ENCODE results near the gene TMEM117.

TMEM117 gene

GRCh38 chr12:44307506-44308168 lies 471.8 kb downstream of the TMEM117 start:
- H3K4me1 Mint-ChIP-seq = no peaks in the 10 kb centered on the region
- ATAC-seq (no peak), DNase-seq (no peak)
- H3K4me3 Mint-ChIP-seq = no peak overlapping the region
- H3K27ac Mint-ChIP-seq = no peak overlapping the region
- H3K27me3 Mint-ChIP-seq = no peaks in the 10 kb centered on the region
- peaks cover 5 to 7% of the 10 kb centered on the region in 2 donors for H3K9me3 Mint-ChIP-seq

GRCh38 chr12:44313188-44313587 lies 477.3 kb downstream of the TMEM117 start:
- ATAC-seq (no peak), DNase-seq (no peak)
- peaks cover 6% of the 10 kb centered on the region for H3K4me1 Mint-ChIP-seq
- H3K9me3 Mint-ChIP-seq = peaks cover 0 to 5% of the 10 kb centered on the region in 2 donors
- no peaks in the 10 kb centered on the region for H3K27me3 Mint-ChIP-seq
- no peak overlapping the region for H3K27ac Mint-ChIP-seq
- no peak overlapping the region for H3K4me3 Mint-ChIP-seq

- H3K9me3 Mint-ChIP-seq = peaks cover 0 to 5% of the 10 kb centered on the region in 2 donors
- DNase-seq (no peak), ATAC-seq (no peak)
- no peak overlapping the region for H3K27ac Mint-ChIP-seq
- H3K4me1 Mint-ChIP-seq = peaks cover 6% of the 10 kb centered on the region
- no peak overlapping the region for H3K4me3 Mint-ChIP-seq
- no peaks in the 10 kb centered on the region for H3K27me3 Mint-ChIP-seq
These were observed 478.2 kb downstream of the TMEM117 start for GRCh38 chr12:44314007-44314500.

GRCh38 chr12:44317651-44318126 lies 481.8 kb downstream of the TMEM117 start:
- no peaks in the 10 kb centered on the region for H3K27me3 Mint-ChIP-seq
- peaks cover 6% of the 10 kb centered on the region for H3K4me1 Mint-ChIP-seq
- no peak overlapping the region for H3K27ac Mint-ChIP-seq
- peak; percentile 83 for ATAC-seq
- no peaks in the 10 kb centered on the region for H3K9me3 Mint-ChIP-seq
- peak in 1 of 2 donors; percentile 5 for DNase-seq
- no peak overlapping the region for H3K4me3 Mint-ChIP-seq

GRCh38 chr12:44331269-44331668 lies 495.4 kb downstream of the TMEM117 start:
- peaks cover 5 to 8% of the 10 kb centered on the region in 2 donors for H3K9me3 Mint-ChIP-seq
- DNase-seq (no peak), ATAC-seq (no peak)
- no peak overlapping the region for H3K27ac Mint-ChIP-seq
- no peaks in the 10 kb centered on the region for H3K27me3 Mint-ChIP-seq
- no peaks in the 10 kb centered on the region for H3K4me1 Mint-ChIP-seq
- H3K4me3 Mint-ChIP-seq = no peak overlapping the region

- DNase-seq (no peak), ATAC-seq (no peak)
- no peak overlapping the region for H3K4me3 Mint-ChIP-seq
- H3K4me1 Mint-ChIP-seq = no peaks in the 10 kb centered on the region
- H3K27me3 Mint-ChIP-seq = no peaks in the 10 kb centered on the region
- peaks cover 5 to 8% of the 10 kb centered on the region in 2 donors for H3K9me3 Mint-ChIP-seq
- no peak overlapping the region for H3K27ac Mint-ChIP-seq
These were observed 498.5 kb downstream of the TMEM117 start for GRCh38 chr12:44334347-44334746.

GRCh38 chr12:44335030-44335429 lies 499.1 kb downstream of the TMEM117 start:
- DNase-seq (no peak), ATAC-seq (no peak)
- peaks cover 5 to 8% of the 10 kb centered on the region in 2 donors for H3K9me3 Mint-ChIP-seq
- H3K27me3 Mint-ChIP-seq = no peaks in the 10 kb centered on the region
- no peaks in the 10 kb centered on the region for H3K4me1 Mint-ChIP-seq
- H3K4me3 Mint-ChIP-seq = no peak overlapping the region
- H3K27ac Mint-ChIP-seq = no peak overlapping the region

GRCh38 chr12:44336577-44336976 lies 500.7 kb downstream of the TMEM117 start:
- ATAC-seq = no peak
- no peak overlapping the region for H3K27ac Mint-ChIP-seq

GRCh38 chr12:44342371-44342770 lies 506.5 kb downstream of the TMEM117 start:
- H3K4me1 Mint-ChIP-seq = no peaks in the 10 kb centered on the region
- H3K27me3 Mint-ChIP-seq = no peaks in the 10 kb centered on the region
- H3K27ac Mint-ChIP-seq = no peak overlapping the region
- ATAC-seq = no peak
- no peak for DNase-seq
- no peak overlapping the region for H3K4me3 Mint-ChIP-seq
- H3K9me3 Mint-ChIP-seq = no peaks in the 10 kb centered on the region

More at GRCh38 chr12:44336577-44336976, 500.7 kb downstream of the TMEM117 start:
- Mint-ChIP-seq H3K4me3 (no peak overlapping the region), H3K27me3 (no peaks in the 10 kb centered on the region), H3K9me3 (peaks cover 5 to 8% of the 10 kb centered on the region in 2 donors), H3K4me1 (no peaks in the 10 kb centered on the region)
- no peak for DNase-seq

- H3K27me3 Mint-ChIP-seq = no peaks in the 10 kb centered on the region
- H3K27ac Mint-ChIP-seq = no peak overlapping the region
- H3K4me1 Mint-ChIP-seq = no peaks in the 10 kb centered on the region
- H3K9me3 Mint-ChIP-seq = peaks cover 0 to 4% of the 10 kb centered on the region in 2 donors
- DNase-seq (no peak), ATAC-seq (no peak)
- H3K4me3 Mint-ChIP-seq = no peak overlapping the region
These were observed 511.3 kb downstream of the TMEM117 start for GRCh38 chr12:44347145-44347544.

- Mint-ChIP-seq H3K27ac (no peak overlapping the region), H3K4me3 (no peak overlapping the region), H3K4me1 (no peaks in the 10 kb centered on the region), H3K9me3 (peaks cover 0 to 8% of the 10 kb centered on the region in 2 donors), H3K27me3 (no peaks in the 10 kb centered on the region)
- DNase-seq (no peak), ATAC-seq (no peak)
These were observed 521.6 kb downstream of the TMEM117 start for GRCh38 chr12:44357494-44357893.

- DNase-seq (no peak), ATAC-seq (no peak)
- Mint-ChIP-seq H3K4me3 (no peak overlapping the region), H3K27ac (no peak overlapping the region), H3K9me3 (peaks cover 0 to 8% of the 10 kb centered on the region in 2 donors), H3K4me1 (no peaks in the 10 kb centered on the region), H3K27me3 (no peaks in the 10 kb centered on the region)
These were observed 522.8 kb downstream of the TMEM117 start for GRCh38 chr12:44358636-44359035.

- no peak overlapping the region for H3K4me3 Mint-ChIP-seq
- no peaks in the 10 kb centered on the region for H3K4me1 Mint-ChIP-seq
- no peak for ATAC-seq
- H3K27ac Mint-ChIP-seq = peak overlapping the region in 1 of 2 donors; percentile 20
- no peaks in the 10 kb centered on the region for H3K27me3 Mint-ChIP-seq
- H3K9me3 Mint-ChIP-seq = no peaks in the 10 kb centered on the region
- DNase-seq = no peak
These were observed 527.1 kb downstream of the TMEM117 start for GRCh38 chr12:44362947-44363346.

GRCh38 chr12:44367136-44367535 lies 531.3 kb downstream of the TMEM117 start:
- no peaks in the 10 kb centered on the region for H3K27me3 Mint-ChIP-seq
- no peak for ATAC-seq
- DNase-seq = no peak
- no peaks in the 10 kb centered on the region for H3K4me1 Mint-ChIP-seq
- no peak overlapping the region for H3K27ac Mint-ChIP-seq
- no peaks in the 10 kb centered on the region for H3K9me3 Mint-ChIP-seq
- no peak overlapping the region for H3K4me3 Mint-ChIP-seq

- H3K27me3 Mint-ChIP-seq = no peaks in the 10 kb centered on the region
- DNase-seq (no peak), ATAC-seq (no peak)
- H3K4me3 Mint-ChIP-seq = no peak overlapping the region
- no peaks in the 10 kb centered on the region for H3K4me1 Mint-ChIP-seq
- no peak overlapping the region for H3K27ac Mint-ChIP-seq
- no peaks in the 10 kb centered on the region for H3K9me3 Mint-ChIP-seq
These were observed 532.0 kb downstream of the TMEM117 start for GRCh38 chr12:44367916-44368315.

- Mint-ChIP-seq H3K4me3 (no peak overlapping the region), H3K9me3 (no peaks in the 10 kb centered on the region), H3K4me1 (no peaks in the 10 kb centered on the region), H3K27ac (no peak overlapping the region), H3K27me3 (no peaks in the 10 kb centered on the region)
- DNase-seq = no peak
- ATAC-seq = no peak
These were observed 534.1 kb downstream of the TMEM117 start for GRCh38 chr12:44369998-44370397.

GRCh38 chr12:44370982-44371381 lies 535.1 kb downstream of the TMEM117 start:
- Mint-ChIP-seq H3K9me3 (no peaks in the 10 kb centered on the region), H3K4me1 (no peaks in the 10 kb centered on the region), H3K27me3 (no peaks in the 10 kb centered on the region), H3K4me3 (no peak overlapping the region), H3K27ac (no peak overlapping the region)
- no peak for ATAC-seq
- no peak for DNase-seq

Measured in stimulated activated naive CD8-positive, alpha-beta T cell treated with anti-CD3 and anti-CD28 coated beads, Interleukin-15, amount 100 ng/mL, for 72 hours (primary cell).